ENCODE data around the gene AHNAK2.
A peak's percentile ranks its signal among the peaks of the same experiment; 100 is the strongest.
"Not testable (repeated sequence)": the region's sequence is repeated elsewhere in the genome, so short reads cannot be mapped to it uniquely, and the experiment has no call there.

Gene AHNAK2

GRCh38 chr14:104977681-104978653 lies at the start of gene AHNAK2:
Gene AHNAK2, minus strand, starts transcription at chr14:104978374. Its CDS starts 137 bp downstream, at chr14:104978237.
- peak; percentile 93 for DNase-seq (ENCODE audit: low read depth, low spot score)

- DNase-seq (ENCODE audit: low read depth, low spot score), result not testable (repeated sequence)
Measured at GRCh38 chr14:105027718-105028117, 49.5 kb upstream of the AHNAK2 start.

- peak; percentile 39 for DNase-seq (ENCODE audit: low read depth, low spot score)
Measured at GRCh38 chr14:105026802-105027563, 48.8 kb upstream of the AHNAK2 start.

GRCh38 chr14:105026033-105026785 lies 48.0 kb upstream of the AHNAK2 start:
- no peak for DNase-seq (ENCODE audit: low read depth, low spot score)

GRCh38 chr14:105025429-105025828 lies 47.3 kb upstream of the AHNAK2 start:
- DNase-seq (ENCODE audit: low read depth, low spot score), result no peak

- peak; percentile 62 for DNase-seq (ENCODE audit: low read depth, low spot score)
Measured at GRCh38 chr14:105023791-105024480, 45.8 kb upstream of the AHNAK2 start.

GRCh38 chr14:105023144-105023543 lies 45.0 kb upstream of the AHNAK2 start:
- DNase-seq (ENCODE audit: low read depth, low spot score), result no peak

- DNase-seq (ENCODE audit: low read depth, low spot score), result no peak
Measured at GRCh38 chr14:105022276-105022670, 44.1 kb upstream of the AHNAK2 start.

GRCh38 chr14:105021656-105022275 lies 43.6 kb upstream of the AHNAK2 start:
- DNase-seq (ENCODE audit: low read depth, low spot score), result peak; percentile 65

GRCh38 chr14:105020815-105021655 lies 42.9 kb upstream of the AHNAK2 start, which contains the start of gene CDCA4:
Gene CDCA4, minus strand, starts transcription at chr14:105021083. Its CDS starts 9,154 bp downstream, at chr14:105011929.
- peak; percentile 99 for DNase-seq (ENCODE audit: low read depth, low spot score)

GRCh38 chr14:105019861-105020814 lies 42.0 kb upstream of the AHNAK2 start:
- DNase-seq (ENCODE audit: low read depth, low spot score), result peak; percentile 81

- no peak for DNase-seq (ENCODE audit: low read depth, low spot score)
Measured at GRCh38 chr14:105018414-105018813, 40.2 kb upstream of the AHNAK2 start.

- no peak for DNase-seq (ENCODE audit: low read depth, low spot score)
Measured at GRCh38 chr14:105015905-105016304, 37.7 kb upstream of the AHNAK2 start.

- DNase-seq (ENCODE audit: low read depth, low spot score), result no peak
Measured at GRCh38 chr14:105015242-105015641, 37.1 kb upstream of the AHNAK2 start.

GRCh38 chr14:105014631-105015030 lies 36.5 kb upstream of the AHNAK2 start:
- DNase-seq (ENCODE audit: low read depth, low spot score), result no peak

- DNase-seq (ENCODE audit: low read depth, low spot score), result no peak
Measured at GRCh38 chr14:105014032-105014431, 35.9 kb upstream of the AHNAK2 start.

- DNase-seq (ENCODE audit: low read depth, low spot score), result peak; percentile 58
Measured at GRCh38 chr14:105013150-105013785, 35.1 kb upstream of the AHNAK2 start.

Measured in astrocyte of the hippocampus (primary cell).